Liver (tissue), 9 donors: ENCODE data around the gene HGD. TPM values are rescaled to one million over a fixed set of nuclear protein-coding genes. Genes with fewer than 3 reads are reported as not detected.

Experiments
- DNase-seq: peaks from one replicate; pipeline ENCODE4 v3.0.0-alpha.2; 2017; ENCODE audit warnings: low spot score
- H3K27ac ChIP-seq, 2 donors: one replicate each; pipeline ENCODE4 v1.7.0; 2013; ENCODE audit warnings: inconsistent platforms in 2 of 2, low read length in 2 of 2, control low read depth in 1 of 2, low read depth in 1 of 2, mild to moderate bottlenecking in 1 of 2
- H3K27me3 ChIP-seq, 4 donors: one replicate each; pipeline versions ENCODE4 v1.6.1 to v1.7.0; 2013; ENCODE audit warnings: low read length in 3 of 4, inconsistent platforms in 1 of 4, mild to moderate bottlenecking in 1 of 4, moderate library complexity in 1 of 4; ENCODE audit not compliant: control insufficient read depth in 4 of 4, insufficient read depth in 4 of 4
- H3K36me3 ChIP-seq, 4 donors: one replicate each; pipeline versions ENCODE4 v1.6.1 to v1.7.0; 2013; ENCODE audit warnings: low read length in 3 of 4, mild to moderate bottlenecking in 3 of 4, low read depth in 1 of 4, moderate library complexity in 1 of 4; ENCODE audit not compliant: control insufficient read depth in 4 of 4, insufficient read depth in 3 of 4
- H3K4me1 ChIP-seq, 4 donors: one replicate each; pipeline versions ENCODE4 v1.6.1 to v1.7.0; 2013; ENCODE audit warnings: low read length in 3 of 4, mild to moderate bottlenecking in 3 of 4, moderate library complexity in 1 of 4; ENCODE audit not compliant: control insufficient read depth in 4 of 4, insufficient read depth in 4 of 4
- H3K4me3 ChIP-seq, 3 donors: one replicate each; pipeline versions ENCODE4 v1.6.1 to v1.7.0; 2013; ENCODE audit warnings: low read length in 3 of 3, control low read depth in 1 of 3, low read depth in 1 of 3, mild to moderate bottlenecking in 1 of 3
- H3K9ac ChIP-seq, 2 donors: one replicate each; pipeline ENCODE4 v1.7.0; 2013; ENCODE audit warnings: low read length in 2 of 2, mild to moderate bottlenecking in 2 of 2, moderate library complexity in 2 of 2, control low read depth in 1 of 2, low read depth in 1 of 2
- H3K9me3 ChIP-seq, 4 donors: one replicate each; pipeline versions ENCODE4 v1.6.1 to v1.7.0; 2013; ENCODE audit warnings: low read length in 3 of 4; ENCODE audit not compliant: control insufficient read depth in 4 of 4
- EGR1 ChIP-seq, 2 donors: IDR thresholded peaks; 2 replicates each; pipeline ENCODE4 v1.6.1; 2016 to 2018; ENCODE audit warnings: antibody characterized with exemption in 2 of 2, low read depth in 2 of 2
- HNF4A ChIP-seq, 2 donors: conservative IDR thresholded peaks; 2 replicates each; pipeline ENCODE4 v1.6.1; 2016; ENCODE audit warnings: antibody characterized with exemption in 2 of 2, mild to moderate bottlenecking in 2 of 2
- JUND ChIP-seq, 2 donors: IDR thresholded peaks; 2 replicates each; pipeline ENCODE4 v1.6.1; 2016; ENCODE audit warnings: antibody characterized with exemption in 2 of 2
- NR2F2 ChIP-seq: IDR thresholded peaks from 2 replicates; pipeline ENCODE4 v1.6.1; 2016; ENCODE audit warnings: antibody characterized with exemption
- RAD21 ChIP-seq, 2 donors: IDR thresholded peaks; 2 replicates each; pipeline ENCODE4 v1.6.1; 2016; ENCODE audit warnings: antibody characterized with exemption in 2 of 2, mild to moderate bottlenecking in 2 of 2
- SP1 ChIP-seq: IDR thresholded peaks from 2 replicates; pipeline ENCODE4 v1.6.1; 2018; ENCODE audit warnings: antibody characterized with exemption, mild to moderate bottlenecking
- YY1 ChIP-seq: IDR thresholded peaks from 2 replicates; pipeline ENCODE4 v1.6.1; 2016; ENCODE audit warnings: antibody characterized with exemption, mild to moderate bottlenecking
- WGBS: extraction: QIAGEN DNeasy Blood & Tissue Kit; methylation state at CpG from one replicate; pipeline ENCODE4 v1.1.7; 2013; 5-methylcytosine and 5-hydroxymethylcytosine counted together
- polyA plus RNA-seq, 2 donors: library from polyadenylated mRNA; stranded (reverse) in 1 of 2; unstranded in 1 of 2; fragments of 200-250 nt in 1 of 2; fragments of >200 nt in 1 of 2; fragmentation: Nextera tagmentation in 1 of 2; extraction: Ambion mirVana in 1 of 2; gene quantifications; one replicate each; pipeline versions ENCODE4 v1.2.1 to v1.2.3, GENCODE V29; 2013 to 2015
- total RNA-seq, 2 donors: library from RNA; depleted of rRNA; stranded (reverse); fragments of >200 nt; gene quantifications; one replicate each; pipeline ENCODE4 v1.2.3, GENCODE V29; 2014
- TF ChIP-seq, protein P1 (sequence below): IDR thresholded peaks from 2 replicates; pipeline ENCODE4 v1.6.1; 2016; ENCODE audit warnings: antibody characterized with exemption
- TF ChIP-seq, protein P2 (sequence below): IDR thresholded peaks from 2 replicates; pipeline ENCODE4 v1.6.1; 2016; ENCODE audit warnings: antibody characterized with exemption, mild to moderate bottlenecking
- TF ChIP-seq, protein P3 (sequence below): IDR thresholded peaks from 2 replicates; pipeline ENCODE4 v1.6.1; 2016; ENCODE audit warnings: antibody characterized with exemption
- TF ChIP-seq, protein P4 (sequence below): fragments of 150-350 bp; IDR thresholded peaks from 2 replicates; pipeline ENCODE4 v1.5.1; 2017; ENCODE audit warnings: improper control_type of control experiment, low read depth, low read length; ENCODE audit not compliant: missing input control
- donor health status: healthy.
- donor health status: healthy.
- donor health status: healthy.
- donor health status: healthy.
- donor health status: healthy.

HGD gene
- total and polyA plus RNA-seq, 4 donors: 83.5 to 326 (median 246) TPM

DNA sequence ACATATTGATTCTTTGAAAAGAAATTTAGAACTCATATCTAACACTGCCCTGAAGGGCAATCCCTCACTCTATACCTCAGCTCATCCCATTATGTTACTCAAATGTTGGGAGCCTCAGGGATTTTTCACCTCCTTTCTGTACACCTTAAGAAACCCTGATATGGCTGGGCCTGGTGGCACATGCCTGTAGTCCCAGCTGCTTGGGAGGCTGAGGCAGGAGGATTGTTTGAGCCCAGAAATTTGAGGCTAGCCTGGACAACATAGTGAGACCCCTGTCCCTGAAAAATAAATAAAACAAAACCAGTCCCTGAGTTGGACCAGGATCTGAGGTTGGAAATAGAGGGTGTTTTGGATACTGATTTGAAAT, 58.3 kb downstream of the HGD start (continued):
- TF ChIP-seq, protein P1, sequence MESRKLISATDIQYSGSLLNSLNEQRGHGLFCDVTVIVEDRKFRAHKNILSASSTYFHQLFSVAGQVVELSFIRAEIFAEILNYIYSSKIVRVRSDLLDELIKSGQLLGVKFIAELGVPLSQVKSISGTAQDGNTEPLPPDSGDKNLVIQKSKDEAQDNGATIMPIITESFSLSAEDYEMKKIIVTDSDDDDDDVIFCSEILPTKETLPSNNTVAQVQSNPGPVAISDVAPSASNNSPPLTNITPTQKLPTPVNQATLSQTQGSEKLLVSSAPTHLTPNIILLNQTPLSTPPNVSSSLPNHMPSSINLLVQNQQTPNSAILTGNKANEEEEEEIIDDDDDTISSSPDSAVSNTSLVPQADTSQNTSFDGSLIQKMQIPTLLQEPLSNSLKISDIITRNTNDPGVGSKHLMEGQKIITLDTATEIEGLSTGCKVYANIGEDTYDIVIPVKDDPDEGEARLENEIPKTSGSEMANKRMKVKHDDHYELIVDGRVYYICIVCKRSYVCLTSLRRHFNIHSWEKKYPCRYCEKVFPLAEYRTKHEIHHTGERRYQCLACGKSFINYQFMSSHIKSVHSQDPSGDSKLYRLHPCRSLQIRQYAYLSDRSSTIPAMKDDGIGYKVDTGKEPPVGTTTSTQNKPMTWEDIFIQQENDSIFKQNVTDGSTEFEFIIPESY: no peak
- TF ChIP-seq JUND (IDR thresholded peaks at IDR 0.05) (no peak), RAD21 (IDR thresholded peaks at IDR 0.05) (no peak), EGR1 (IDR thresholded peaks at IDR 0.05; ENCODE audit: low read depth in 2 of 2) (no peak), NR2F2 (no peak)

DNA sequence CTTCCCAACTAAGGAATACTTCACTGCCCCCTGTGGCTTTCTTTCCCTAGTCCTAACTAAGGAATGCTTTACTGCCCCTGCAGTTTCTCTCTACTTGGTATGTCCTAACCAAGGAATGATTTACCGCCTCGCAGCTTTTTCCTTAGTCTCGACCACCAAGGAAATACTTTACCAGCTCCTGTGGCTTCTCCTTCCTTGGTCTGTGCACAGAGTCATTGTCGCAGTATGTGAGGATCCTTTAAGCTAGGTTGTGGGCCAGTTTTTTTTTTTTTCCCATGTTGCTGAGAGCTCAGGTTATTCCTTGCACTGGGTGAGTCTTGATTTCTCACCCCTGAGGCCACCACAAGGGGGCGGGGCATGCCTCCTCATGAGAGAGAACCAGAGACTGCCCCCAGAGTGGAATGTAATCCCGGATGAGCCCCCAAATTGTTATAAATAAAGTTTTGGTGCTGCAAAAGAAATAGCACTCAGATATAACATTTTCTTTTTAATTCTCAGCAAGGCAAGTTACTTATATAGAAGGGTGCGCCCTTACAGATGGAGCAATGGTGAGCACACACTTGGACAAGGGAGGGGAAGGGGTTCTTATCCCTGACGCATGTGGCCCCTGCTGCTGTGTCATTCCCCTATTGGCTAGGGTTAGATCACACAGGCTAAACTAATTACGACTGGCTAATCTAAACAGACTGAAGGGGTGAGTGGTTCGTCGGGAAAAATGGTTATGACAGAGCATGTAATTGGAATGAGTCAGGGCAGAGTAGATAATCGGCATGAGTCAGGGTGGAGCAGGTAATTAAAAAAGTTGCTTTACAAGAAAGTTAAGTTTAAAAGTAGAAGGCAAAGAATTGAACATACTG, 58.9 kb downstream of the HGD start:
- Histone ChIP-seq H3K4me1 (peaks cover 0 to 6% (median 0%) of the 10 kb centered on the region in 4 donors), H3K27me3 (no peaks in the 10 kb centered on the region), H3K36me3 (peaks cover 0 to 12% (median 9%) of the 10 kb centered on the region in 4 donors), H3K27ac (no peak overlapping the region), H3K9ac (no peak overlapping the region), H3K4me3 (no peak overlapping the region), H3K9me3 (no peaks in the 10 kb centered on the region)
- DNase-seq: no peak
- 86% methylated on average over 12 of the region's 12 CpGs for WGBS
- TF ChIP-seq RAD21 (IDR thresholded peaks at IDR 0.05) (peak; percentile 57 to 64), NR2F2 (no peak), SP1 (no peak)
- TF ChIP-seq, protein P2, sequence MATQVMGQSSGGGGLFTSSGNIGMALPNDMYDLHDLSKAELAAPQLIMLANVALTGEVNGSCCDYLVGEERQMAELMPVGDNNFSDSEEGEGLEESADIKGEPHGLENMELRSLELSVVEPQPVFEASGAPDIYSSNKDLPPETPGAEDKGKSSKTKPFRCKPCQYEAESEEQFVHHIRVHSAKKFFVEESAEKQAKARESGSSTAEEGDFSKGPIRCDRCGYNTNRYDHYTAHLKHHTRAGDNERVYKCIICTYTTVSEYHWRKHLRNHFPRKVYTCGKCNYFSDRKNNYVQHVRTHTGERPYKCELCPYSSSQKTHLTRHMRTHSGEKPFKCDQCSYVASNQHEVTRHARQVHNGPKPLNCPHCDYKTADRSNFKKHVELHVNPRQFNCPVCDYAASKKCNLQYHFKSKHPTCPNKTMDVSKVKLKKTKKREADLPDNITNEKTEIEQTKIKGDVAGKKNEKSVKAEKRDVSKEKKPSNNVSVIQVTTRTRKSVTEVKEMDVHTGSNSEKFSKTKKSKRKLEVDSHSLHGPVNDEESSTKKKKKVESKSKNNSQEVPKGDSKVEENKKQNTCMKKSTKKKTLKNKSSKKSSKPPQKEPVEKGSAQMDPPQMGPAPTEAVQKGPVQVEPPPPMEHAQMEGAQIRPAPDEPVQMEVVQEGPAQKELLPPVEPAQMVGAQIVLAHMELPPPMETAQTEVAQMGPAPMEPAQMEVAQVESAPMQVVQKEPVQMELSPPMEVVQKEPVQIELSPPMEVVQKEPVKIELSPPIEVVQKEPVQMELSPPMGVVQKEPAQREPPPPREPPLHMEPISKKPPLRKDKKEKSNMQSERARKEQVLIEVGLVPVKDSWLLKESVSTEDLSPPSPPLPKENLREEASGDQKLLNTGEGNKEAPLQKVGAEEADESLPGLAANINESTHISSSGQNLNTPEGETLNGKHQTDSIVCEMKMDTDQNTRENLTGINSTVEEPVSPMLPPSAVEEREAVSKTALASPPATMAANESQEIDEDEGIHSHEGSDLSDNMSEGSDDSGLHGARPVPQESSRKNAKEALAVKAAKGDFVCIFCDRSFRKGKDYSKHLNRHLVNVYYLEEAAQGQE: no peak
- TF ChIP-seq, protein P3, sequence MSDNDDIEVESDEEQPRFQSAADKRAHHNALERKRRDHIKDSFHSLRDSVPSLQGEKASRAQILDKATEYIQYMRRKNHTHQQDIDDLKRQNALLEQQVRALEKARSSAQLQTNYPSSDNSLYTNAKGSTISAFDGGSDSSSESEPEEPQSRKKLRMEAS: no peak
- TF ChIP-seq, protein P4, sequence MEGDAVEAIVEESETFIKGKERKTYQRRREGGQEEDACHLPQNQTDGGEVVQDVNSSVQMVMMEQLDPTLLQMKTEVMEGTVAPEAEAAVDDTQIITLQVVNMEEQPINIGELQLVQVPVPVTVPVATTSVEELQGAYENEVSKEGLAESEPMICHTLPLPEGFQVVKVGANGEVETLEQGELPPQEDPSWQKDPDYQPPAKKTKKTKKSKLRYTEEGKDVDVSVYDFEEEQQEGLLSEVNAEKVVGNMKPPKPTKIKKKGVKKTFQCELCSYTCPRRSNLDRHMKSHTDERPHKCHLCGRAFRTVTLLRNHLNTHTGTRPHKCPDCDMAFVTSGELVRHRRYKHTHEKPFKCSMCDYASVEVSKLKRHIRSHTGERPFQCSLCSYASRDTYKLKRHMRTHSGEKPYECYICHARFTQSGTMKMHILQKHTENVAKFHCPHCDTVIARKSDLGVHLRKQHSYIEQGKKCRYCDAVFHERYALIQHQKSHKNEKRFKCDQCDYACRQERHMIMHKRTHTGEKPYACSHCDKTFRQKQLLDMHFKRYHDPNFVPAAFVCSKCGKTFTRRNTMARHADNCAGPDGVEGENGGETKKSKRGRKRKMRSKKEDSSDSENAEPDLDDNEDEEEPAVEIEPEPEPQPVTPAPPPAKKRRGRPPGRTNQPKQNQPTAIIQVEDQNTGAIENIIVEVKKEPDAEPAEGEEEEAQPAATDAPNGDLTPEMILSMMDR: peak; percentile 37

DNA sequence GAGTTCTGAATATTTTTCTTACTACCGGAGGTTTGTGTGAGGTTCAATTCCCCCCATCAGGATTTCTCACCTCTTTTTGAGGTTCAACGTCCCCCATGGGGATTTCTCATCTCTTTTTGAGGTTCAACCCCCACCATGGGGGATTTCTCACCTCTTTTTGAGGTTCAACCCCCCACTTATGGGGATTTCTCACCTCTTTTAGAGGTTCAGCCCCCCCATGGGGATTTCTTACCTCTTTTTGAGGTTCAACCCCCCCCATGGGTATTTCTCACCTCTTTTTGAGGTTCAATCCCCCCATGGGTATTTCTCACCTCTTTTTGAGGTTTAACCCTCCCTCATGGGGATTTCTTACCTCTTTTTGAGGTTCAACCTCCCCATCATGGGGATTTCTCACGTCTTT, 59.6 kb downstream of the HGD start:
- H3K9me3 ChIP-seq: no peaks in the 10 kb centered on the region
- H3K27ac ChIP-seq: no peak overlapping the region
- no peaks in the 10 kb centered on the region for H3K27me3 ChIP-seq
- H3K36me3 ChIP-seq: peaks cover 0 to 6% (median 3%) of the 10 kb centered on the region in 4 donors
- WGBS: 83% methylated on average over 3 of the region's 3 CpGs
- H3K4me3 ChIP-seq: no peak overlapping the region
- peaks cover 0 to 6% (median 0%) of the 10 kb centered on the region in 4 donors for H3K4me1 ChIP-seq
- H3K9ac ChIP-seq: no peak overlapping the region
- no peak for DNase-seq
- TF ChIP-seq HNF4A (conservative IDR thresholded peaks at IDR 0.05): no peak
- TF ChIP-seq, protein P4: no peak
- TF ChIP-seq, protein P3: no peak
- TF ChIP-seq, protein P1: no peak
- TF ChIP-seq SP1: no peak
- no peak for TF ChIP-seq EGR1 (IDR thresholded peaks at IDR 0.05; ENCODE audit: low read depth in 2 of 2)
- no peak for TF ChIP-seq YY1
